GM19193 (cell line): ENCODE data around the gene SLC2A10.

Experiments used
- POLR2A ChIP-seq: IDR thresholded peaks from 4 replicates; pipeline ENCODE4 v1.6.1; 2011; ENCODE audit not compliant: insufficient read depth, insufficient read length; ENCODE audit errors: extremely low read depth

SLC2A10 gene

DNA sequence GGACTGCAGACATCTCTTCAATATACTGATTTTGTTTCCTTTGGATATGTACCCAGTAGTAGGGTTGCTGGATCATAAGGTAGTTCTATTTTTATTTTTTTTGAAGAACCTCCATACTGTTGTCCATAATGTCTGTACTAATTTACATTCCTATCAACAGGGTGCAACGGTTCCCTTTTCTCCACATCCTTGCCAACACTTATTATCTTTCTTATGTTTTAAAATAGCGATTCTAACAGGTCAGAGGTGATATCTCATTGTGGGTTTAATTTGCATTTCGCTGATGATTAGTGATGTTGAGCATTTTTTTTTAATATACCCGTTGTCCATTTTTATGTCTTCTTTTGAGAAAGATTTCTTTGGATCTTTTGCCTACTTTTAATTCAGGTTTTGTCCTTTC lies 18.3 kb upstream of the SLC2A10 start:
- no peak for TF ChIP-seq POLR2A

DNA sequence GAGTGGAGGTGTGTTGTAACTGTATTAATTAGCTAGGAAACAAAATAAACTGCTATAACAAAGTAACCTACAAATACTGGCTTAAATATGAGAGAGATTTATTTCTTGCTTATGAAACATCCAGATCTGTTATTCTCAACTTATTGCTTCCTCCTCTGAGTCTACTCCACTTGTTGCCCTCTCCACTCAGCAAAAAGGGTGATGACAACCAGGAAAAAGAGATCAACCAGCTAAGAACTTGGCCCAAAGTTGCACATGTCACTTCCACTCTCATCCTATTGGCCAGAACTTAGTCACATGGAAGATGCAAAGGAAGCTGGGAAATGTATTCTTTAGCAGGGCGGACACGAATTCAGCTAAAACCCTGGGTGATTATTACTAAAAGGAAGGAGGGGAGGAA lies 15.0 kb upstream of the SLC2A10 start:
- no peak for TF ChIP-seq POLR2A

DNA sequence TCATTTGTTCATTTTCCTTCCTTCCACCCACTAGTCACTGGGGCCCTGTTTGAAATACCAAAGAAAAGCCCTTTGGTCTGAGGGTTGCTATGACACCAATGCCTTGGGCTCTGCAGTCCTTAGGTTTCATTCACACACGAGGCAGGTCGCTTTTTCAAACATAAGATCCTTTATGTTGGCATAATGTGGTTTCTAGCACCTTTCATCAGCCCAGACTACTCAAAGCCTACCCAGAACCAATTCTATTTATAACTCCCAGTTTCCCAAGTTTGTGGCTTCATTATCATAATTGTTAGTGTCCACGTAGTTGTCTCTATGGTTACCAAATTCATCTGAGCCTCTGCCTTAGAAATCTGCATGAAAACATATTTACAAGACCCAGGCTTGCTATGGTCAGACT lies 13.6 kb upstream of the SLC2A10 start:
- no peak for TF ChIP-seq POLR2A

DNA sequence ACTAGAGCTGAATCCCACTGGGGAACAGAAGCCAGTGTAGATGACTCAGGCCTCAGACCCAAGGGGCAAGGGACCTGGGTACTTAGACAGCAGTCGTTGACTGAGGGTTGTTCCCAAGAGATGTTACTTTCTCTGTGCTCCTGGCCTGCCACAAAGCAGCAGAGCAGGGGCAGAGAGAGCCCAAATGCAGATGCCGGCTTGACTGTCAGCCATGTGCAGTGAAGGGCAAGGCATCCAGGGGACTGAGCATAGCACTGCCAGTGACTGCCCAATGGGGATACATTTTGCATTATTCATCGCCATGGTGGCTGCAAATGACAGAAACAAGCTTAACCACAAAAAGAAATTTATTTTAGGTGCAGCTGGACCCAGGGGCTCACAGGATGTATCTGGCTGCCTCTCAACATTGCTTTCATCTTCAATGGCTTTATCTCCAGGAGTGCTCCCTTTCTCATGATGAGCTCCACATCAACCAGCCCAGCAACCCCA lies 12.6 kb upstream of the SLC2A10 start:
- TF ChIP-seq POLR2A, result no peak

DNA sequence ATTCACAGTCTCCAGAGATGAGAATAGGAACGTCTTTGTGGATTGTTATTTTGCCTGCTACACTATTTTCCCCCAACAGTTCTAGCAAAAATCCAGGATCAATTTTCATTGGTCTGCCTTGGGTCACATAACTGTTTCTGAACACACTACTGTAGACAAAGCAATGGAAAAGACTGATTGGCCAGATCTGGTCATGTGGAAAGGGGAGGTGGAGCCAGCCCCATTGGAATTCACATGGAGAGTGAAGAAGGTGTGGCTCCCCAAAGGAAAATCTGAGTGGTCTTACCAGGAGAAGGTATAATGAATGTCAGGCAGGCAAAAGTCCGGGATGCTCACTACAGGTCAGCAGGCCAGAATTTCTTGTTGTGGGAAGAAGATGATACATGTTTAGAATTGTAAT lies 10.7 kb upstream of the SLC2A10 start:
- no peak for TF ChIP-seq POLR2A

DNA sequence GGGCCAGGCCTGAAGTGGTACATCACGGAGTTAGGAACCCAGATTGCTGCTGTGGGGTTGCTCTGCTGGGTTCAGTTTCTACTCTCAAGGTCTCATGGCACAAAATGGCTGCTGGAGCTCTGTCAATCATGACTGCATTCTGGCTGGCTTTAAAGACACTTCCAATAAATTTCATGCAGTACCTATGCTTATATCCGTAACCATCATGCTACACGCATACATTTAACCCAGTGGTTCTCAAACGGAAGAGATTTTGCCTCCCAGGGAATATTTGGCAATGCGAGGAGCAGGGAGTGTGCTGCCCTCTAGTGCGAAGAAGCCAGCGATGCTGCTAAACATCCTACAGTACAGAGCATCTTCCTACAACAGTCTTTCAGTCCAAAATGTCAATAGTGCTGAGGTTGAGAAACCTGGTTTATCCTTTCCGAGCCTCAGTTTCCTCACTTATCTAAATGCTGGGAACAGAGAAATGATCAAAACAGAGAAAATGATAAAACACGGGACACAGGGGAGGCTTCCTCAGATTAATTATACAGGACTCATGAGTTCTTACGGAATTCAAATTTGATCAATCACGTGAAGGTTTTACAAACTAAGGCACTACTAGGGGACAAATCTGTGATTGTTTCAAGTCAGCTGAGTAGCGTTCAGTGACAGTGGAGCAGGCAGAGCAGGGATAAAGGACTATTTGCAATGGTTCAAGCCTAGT lies 9.6 kb upstream of the SLC2A10 start:
- TF ChIP-seq POLR2A, result no peak

DNA sequence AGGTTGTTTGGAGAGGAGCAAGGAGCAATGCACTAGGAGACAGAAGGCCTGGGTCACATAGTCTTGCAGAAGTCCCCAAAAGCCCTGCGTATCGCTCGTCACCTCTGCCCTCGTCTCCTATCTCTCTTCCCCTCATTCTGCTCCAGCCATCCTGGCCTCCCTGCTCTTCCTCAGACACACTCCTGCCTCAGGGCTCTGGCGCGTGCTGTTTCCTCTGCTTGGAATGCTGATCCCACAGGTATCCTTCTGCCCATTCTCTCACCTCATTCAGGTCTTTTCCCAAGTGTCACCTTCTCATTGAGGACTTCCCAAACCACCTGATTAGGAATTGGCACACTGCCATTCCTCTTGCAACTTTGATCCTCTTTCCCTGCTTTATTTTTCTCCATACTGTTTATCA lies 9.0 kb upstream of the SLC2A10 start:
- no peak for TF ChIP-seq POLR2A

DNA sequence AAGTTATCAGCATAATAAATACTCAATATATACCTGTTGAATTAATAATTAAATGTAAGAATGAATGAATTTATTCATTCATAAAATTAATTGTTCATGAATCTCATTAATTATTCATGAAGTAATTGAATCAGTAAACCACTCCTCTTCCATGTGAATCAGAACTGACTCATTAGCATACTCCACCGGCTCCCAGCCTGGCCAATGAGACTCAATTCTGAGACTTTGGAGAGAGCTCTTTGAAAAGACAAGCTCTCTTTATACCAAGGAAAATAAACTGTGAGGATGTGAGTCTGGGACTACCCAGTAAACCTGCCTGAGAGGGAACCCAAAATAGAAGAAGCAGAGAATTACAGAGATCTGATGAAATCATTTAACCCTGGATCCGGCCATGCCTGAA lies 8.4 kb upstream of the SLC2A10 start:
- no peak for TF ChIP-seq POLR2A

DNA sequence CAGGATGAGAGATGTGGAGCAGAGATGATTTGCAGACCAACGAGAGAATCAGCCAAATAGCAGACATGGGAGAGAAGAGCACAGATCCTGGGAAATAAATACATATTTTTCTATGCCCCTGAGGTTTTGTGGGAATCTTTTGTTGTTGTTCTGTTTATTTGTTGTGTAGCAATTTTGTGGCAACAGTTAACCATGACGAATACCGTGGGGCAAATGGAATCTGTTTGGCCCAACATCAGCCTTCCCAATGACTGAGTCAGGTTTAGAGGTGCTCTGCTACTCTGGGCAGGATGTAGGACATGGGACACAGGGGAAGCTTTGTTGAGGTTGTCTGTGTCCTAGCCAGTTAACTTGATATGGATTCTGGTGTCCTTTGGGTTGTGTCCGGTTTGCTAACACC lies 7.9 kb upstream of the SLC2A10 start:
- no peak for TF ChIP-seq POLR2A

DNA sequence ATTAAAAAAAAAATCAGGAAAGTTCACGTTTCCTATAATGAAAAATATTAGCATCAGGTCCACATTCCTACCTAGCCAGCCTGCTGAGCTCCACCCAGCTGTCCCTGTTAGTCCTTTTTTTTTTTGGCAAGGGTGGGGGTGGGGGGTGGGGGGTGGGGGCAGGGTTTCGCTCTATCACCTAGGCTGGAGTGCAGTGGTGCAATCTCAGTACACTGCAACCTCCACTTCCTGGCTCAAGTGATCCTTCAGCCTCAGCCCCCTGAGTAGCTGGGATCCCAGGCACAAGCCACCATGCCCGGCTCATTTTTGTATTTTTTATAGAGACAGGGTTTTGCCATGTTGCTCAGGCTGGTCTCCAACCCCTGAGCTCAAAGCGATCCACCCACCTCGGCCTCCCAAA lies 7.5 kb upstream of the SLC2A10 start:
- TF ChIP-seq POLR2A, result no peak

DNA sequence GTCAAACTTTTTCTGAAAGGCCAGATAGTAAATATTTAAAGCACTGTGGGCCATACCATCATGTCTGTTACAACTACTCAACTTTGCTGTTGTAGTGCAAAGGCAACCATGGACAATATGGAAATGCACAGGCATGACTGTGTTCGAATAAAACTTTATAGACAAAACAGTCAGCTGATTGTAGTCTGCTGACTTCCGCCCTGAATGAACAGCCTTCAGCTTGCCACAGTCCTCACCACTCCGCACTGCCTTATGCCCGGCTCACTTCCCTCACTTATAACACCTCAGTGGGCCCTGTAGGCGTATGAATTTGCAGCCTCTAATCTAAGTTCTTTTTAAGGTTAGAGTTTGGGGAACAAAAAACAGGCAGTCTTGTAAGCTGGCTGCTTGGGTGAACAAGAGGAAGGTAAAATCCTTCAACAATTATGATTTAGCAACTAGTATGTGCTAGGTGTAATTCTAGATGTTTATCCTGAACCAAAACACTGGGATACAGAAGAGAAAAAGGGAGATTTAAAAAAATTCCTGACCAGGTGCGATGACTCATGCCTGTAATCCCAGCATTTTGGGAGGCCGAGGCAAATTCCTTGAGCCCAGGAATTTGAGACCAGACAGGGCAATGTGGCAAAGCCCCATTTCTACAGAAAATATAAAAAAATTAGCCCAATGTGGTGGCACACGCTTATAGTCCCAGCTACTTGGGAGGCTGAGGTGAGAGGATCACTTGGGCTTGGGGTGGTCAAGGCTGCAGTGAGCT lies 6.8 kb upstream of the SLC2A10 start:
- no peak for TF ChIP-seq POLR2A

DNA sequence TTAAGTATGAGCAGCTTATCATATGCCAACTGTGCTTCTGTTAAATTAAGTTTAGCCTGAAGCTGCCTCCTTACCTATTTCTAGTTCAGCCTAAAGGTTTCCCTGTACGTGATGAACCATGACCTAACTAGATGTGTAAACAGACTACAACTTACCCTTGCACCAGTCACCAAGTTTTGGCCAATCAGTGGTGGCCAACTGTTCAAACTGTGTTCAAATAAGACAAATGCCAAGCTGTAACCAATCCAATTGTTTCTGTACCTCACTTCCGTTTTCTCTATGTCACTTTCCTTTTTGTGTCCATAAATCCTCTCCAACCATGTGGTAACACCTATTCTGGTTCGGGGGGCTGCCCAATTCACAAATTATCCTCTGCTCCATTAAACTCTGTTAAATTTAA lies 6.0 kb upstream of the SLC2A10 start:
- no peak for TF ChIP-seq POLR2A

DNA sequence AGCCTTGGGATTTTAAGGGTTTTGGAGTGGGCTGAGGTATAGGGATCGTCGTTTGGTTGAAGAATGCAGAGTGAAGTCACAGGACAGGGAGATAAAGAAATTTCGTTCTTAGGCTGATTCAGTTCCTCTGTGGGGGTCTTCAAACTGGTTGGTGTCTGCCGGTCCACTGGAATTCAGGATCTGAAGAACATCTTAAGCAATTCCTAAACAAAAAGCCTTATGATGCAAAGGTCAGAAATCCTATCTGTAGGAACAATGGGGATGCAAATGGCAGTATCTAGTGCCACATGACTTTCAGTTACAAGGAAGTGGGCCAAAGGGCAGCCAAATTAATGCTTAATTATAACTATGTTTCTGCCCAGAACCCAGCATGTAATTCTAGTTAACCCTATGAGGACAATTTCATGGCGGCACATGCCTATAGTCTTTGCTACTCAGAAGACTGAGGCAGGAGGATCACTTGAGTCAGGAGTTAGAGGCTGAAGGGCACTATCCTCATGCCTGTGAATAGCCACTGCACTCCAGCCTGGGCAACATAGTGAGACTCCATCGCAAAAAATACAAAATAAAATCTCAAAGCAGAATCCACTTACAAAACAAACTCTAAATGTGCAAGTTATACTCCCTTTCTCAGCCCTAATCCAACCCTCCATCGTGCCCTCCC lies 4.6 kb upstream of the SLC2A10 start:
- TF ChIP-seq POLR2A, result no peak

DNA sequence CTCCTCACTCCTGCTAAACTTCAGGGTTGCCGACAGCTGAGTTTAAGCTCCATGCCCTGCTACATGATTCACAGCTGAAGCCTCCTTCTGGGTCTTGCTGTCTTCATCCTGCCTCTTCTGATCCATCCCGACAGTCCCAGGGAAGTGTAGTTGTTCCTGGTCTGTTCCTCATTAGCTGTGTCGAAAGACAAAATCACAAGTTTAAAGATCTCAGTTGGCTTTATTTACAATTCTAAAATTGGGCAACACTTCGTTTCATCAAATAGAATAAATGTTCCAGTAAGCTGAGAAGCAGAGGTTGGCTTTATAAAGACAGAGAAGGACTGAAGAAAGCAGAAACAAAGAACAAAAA lies 4.1 kb upstream of the SLC2A10 start:
- TF ChIP-seq POLR2A, result no peak

DNA sequence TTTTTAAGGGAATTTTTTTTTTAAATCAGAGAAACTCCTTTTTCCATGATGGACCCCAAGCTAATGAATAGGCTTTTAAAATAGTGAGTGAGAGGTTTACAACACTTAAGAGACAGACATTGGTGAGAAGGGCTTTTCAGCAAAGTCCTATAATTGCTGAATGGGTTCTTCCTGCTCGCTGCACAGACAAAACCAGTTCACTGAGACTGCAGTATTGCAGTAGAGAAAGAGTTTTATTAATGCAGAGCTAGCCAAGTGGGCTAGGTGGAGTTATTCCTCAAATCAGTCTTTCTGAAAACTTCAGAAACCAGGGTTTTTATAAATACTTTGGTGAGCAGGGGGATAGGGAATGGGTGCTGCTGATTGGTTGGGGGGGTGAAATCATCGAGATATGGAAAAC lies 3.2 kb upstream of the SLC2A10 start:
- TF ChIP-seq POLR2A, result no peak

DNA sequence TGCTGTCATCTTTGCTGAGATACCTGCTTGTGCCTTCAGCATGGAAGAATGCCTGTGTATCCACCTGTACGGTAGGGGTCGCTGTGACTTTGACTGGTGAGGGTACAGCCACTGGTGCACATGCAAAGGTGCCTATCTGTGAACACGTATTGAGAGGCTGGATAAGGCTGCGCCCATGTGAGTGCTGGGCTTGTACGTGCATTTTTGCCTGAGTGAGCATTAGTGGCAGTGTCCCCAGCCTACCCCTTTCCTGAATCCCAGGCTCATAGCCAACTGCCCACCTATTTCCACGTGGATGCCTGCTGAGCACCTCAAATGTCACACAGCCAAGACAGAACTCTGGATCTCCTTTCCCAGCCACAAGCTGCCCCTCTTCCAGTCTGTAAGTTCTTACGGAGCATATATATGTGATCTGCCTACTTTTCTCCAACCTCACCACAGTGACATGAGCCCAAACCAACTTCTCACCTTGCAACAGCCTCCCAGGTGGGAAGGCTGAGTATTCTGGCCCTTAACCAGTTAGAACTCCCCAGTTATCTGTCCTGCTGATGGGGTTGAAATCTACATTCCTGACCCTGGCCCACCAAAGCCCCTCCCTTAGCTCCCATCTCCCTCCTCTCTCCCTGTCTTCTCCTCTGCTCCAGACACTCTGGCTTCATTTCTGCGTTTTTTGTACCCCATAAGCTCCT lies 1.1 kb upstream of the SLC2A10 start:
- no peak for TF ChIP-seq POLR2A

DNA sequence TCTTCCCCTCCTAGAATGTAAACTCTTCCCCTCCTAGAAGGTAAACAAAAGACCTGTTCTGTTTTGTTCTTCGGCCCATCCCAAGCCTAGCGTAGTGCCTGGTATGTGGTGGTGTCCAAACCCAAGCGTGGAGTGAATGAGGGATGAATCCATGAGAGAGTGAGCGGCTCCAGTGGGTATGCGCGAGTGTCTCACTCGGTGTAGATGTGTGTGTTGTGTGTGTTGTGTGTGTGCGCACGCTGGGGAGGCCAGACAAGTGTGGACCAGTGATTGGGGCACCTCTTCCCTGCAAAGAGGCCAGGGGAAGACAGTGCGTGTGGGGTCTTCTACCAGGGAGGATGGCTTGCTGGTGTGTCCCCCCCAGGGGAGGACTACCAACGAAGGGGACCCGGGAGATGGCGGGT lies 392 bp upstream of the SLC2A10 start:
- TF ChIP-seq POLR2A, result no peak
